CD4-positive, alpha-beta memory T cell (primary cell): ENCODE measurements around the gene GBX2. TPM values are rescaled to one million over a fixed set of nuclear protein-coding genes. Genes with fewer than 3 reads are reported as not detected.

Experiments
- CTCF ChIA-PET: fragments of 350-600 bp; sonication (Branson Sonifier 250); formaldehyde crosslinking; loops from one replicate; lab custom pipeline; 2021; ENCODE audit warnings: inconsistent platforms; ENCODE audit not compliant: partially characterized antibody; lab: Charles Lee
- POLR2A ChIA-PET: fragments of 350-600 bp; sonication (Branson Sonifier 250); formaldehyde crosslinking; loops from one replicate; lab custom pipeline; 2021; ENCODE audit not compliant: partially characterized antibody; lab: Charles Lee
- DNase-seq, 5 donors: peaks; one replicate each; pipeline versions ENCODE4 v3.0.0 to v3.0.0-alpha.2; 2020 to 2022; ENCODE audit warnings: mixed read lengths in 1 of 5
- H3K27ac ChIP-seq: one replicate; pipeline ENCODE4 v1.7.0; 2013; ENCODE audit warnings: low read depth, low read length
- H3K27me3 ChIP-seq: 2 replicates; pipeline ENCODE4 v1.7.0; 2013; ENCODE audit warnings: mild to moderate bottlenecking, low read length, moderate library complexity; ENCODE audit not compliant: insufficient read depth
- H3K36me3 ChIP-seq: 2 replicates; pipeline ENCODE4 v1.7.0; 2013; ENCODE audit warnings: mild to moderate bottlenecking, low read length, moderate library complexity; ENCODE audit not compliant: insufficient read depth
- H3K4me1 ChIP-seq: 2 replicates; pipeline ENCODE4 v1.7.0; 2013; ENCODE audit warnings: mild to moderate bottlenecking, low read length, moderate library complexity; ENCODE audit not compliant: insufficient read depth
- H3K4me3 ChIP-seq, 2 donors: one replicate each; pipeline ENCODE4 v1.7.0; 2013; ENCODE audit warnings: low read length in 2 of 2, mild to moderate bottlenecking in 1 of 2
- H3K9me3 ChIP-seq, 2 donors: one replicate each; pipeline ENCODE4 v1.7.0; 2013; ENCODE audit warnings: low read length in 2 of 2, control low read depth in 1 of 2; ENCODE audit not compliant: control insufficient read depth in 1 of 2
- H3K27ac Mint-ChIP-seq, 7 donors: one replicate each; pipeline ENCODE4 v1.8.0; 2020 to 2021; ENCODE audit warnings: mixed read lengths in 7 of 7, mild to moderate bottlenecking in 6 of 7, inconsistent platforms in 3 of 7, moderate library complexity in 3 of 7
- H3K27me3 Mint-ChIP-seq, 2 donors: one replicate each; pipeline ENCODE4 v1.8.0; 2020 to 2021; ENCODE audit warnings: mixed read lengths in 2 of 2
- H3K36me3 Mint-ChIP-seq, 2 donors: one replicate each; pipeline ENCODE4 v1.8.0; 2020 to 2021; ENCODE audit warnings: mixed read lengths in 2 of 2, inconsistent platforms in 1 of 2, mild to moderate bottlenecking in 1 of 2
- H3K4me1 Mint-ChIP-seq, 4 donors: one replicate each; pipeline ENCODE4 v1.8.0; 2020 to 2021; ENCODE audit warnings: mixed read lengths in 4 of 4, mild to moderate bottlenecking in 1 of 4
- H3K4me3 Mint-ChIP-seq, 8 donors: one replicate each; pipeline ENCODE4 v1.8.0; 2020 to 2021; ENCODE audit warnings: mixed read lengths in 8 of 8, mild to moderate bottlenecking in 7 of 8, moderate library complexity in 6 of 8, inconsistent platforms in 3 of 8
- H3K9me3 Mint-ChIP-seq, 8 donors: one replicate each; pipeline ENCODE4 v1.8.0; 2020 to 2021; ENCODE audit warnings: mixed read lengths in 8 of 8, mild to moderate bottlenecking in 5 of 8, inconsistent platforms in 3 of 8, moderate library complexity in 1 of 8
- intact Hi-C: fragments of 100-400 bp; cut with micrococcal nuclease; formaldehyde crosslinking; loops from one replicate; pipeline ENCODE4 v1.15.1; 2023
- polyA plus RNA-seq, 2 donors: library from polyadenylated mRNA; unstranded; fragments of 300-500 nt; fragmentation: Illumina TruSeq; gene quantifications; one replicate each; pipeline ENCODE4 v1.2.3, GENCODE V29; 2021
- total RNA-seq, 2 experiments: library from RNA; stranded (reverse); gene quantifications; one replicate each; pipeline ENCODE4 v1.2.3, GENCODE V29; 2021

GBX2 gene
- total and polyA plus RNA-seq, 4 experiments from 2014 or later, result not detected

GRCh38 chr2:236200378-236200777, 32.2 kb upstream of the GBX2 start:
- Histone ChIP-seq H3K27me3 (no peaks in the 10 kb centered on the region), H3K4me3 (no peak overlapping the region), H3K4me1 (no peaks in the 10 kb centered on the region), H3K9me3 (no peaks in the 10 kb centered on the region), H3K27ac (no peak overlapping the region), H3K36me3 (no peaks in the 10 kb centered on the region)
- Mint-ChIP-seq H3K4me3 (no peak overlapping the region), H3K27ac (no peak overlapping the region), H3K27me3 (peaks cover 1 to 7% of the 10 kb centered on the region in 2 donors), H3K9me3 (no peaks in the 10 kb centered on the region), H3K36me3 (no peaks in the 10 kb centered on the region), H3K4me1 (no peaks in the 10 kb centered on the region)
- intact Hi-C loops, result no loop called here
- POLR2A ChIA-PET, result no interaction called here
- no peak for DNase-seq
- CTCF ChIA-PET, result interaction anchor here (1.1 kb wide), 1 partner anchor 19 kb away, joined by 3 read pairs; no protein-coding TSS in a partner anchor

- no peak for DNase-seq
- Histone ChIP-seq H3K9me3 (no peaks in the 10 kb centered on the region), H3K36me3 (no peaks in the 10 kb centered on the region), H3K27ac (no peak overlapping the region), H3K4me3 (no peak overlapping the region), H3K27me3 (no peaks in the 10 kb centered on the region), H3K4me1 (no peaks in the 10 kb centered on the region)
- no peaks in the 10 kb centered on the region for H3K4me1 Mint-ChIP-seq
- intact Hi-C loops, result no loop called here
- POLR2A ChIA-PET, result no interaction called here
- no peaks in the 10 kb centered on the region for H3K9me3 Mint-ChIP-seq
- H3K27ac Mint-ChIP-seq, result peak overlapping the region in 1 of 7 donors; percentile 61
- peaks cover 3 to 7% of the 10 kb centered on the region in 2 donors for H3K27me3 Mint-ChIP-seq
- CTCF ChIA-PET, result no interaction called here
- no peaks in the 10 kb centered on the region for H3K36me3 Mint-ChIP-seq
- H3K4me3 Mint-ChIP-seq, result no peak overlapping the region
These were observed 28.2 kb upstream of the GBX2 start for GRCh38 chr2:236196366-236196765.

- H3K27me3 ChIP-seq, result no peaks in the 10 kb centered on the region
- no peak overlapping the region for H3K4me3 ChIP-seq
- no peak overlapping the region for H3K4me3 Mint-ChIP-seq
- no peaks in the 10 kb centered on the region for H3K36me3 ChIP-seq
- ChIA-PET POLR2A (no interaction called here), CTCF (interaction anchor here (0.6 kb wide), 1 partner anchor 306 kb away, joined by 3 read pairs; no protein-coding TSS in a partner anchor)
- H3K27ac ChIP-seq, result no peak overlapping the region
- no peak overlapping the region for H3K27ac Mint-ChIP-seq
- H3K4me1 ChIP-seq, result no peaks in the 10 kb centered on the region
- no peaks in the 10 kb centered on the region for H3K9me3 Mint-ChIP-seq
- H3K36me3 Mint-ChIP-seq, result no peaks in the 10 kb centered on the region
- no peaks in the 10 kb centered on the region for H3K4me1 Mint-ChIP-seq
- DNase-seq, result no peak
- H3K9me3 ChIP-seq, result no peaks in the 10 kb centered on the region
- peaks cover 1 to 7% of the 10 kb centered on the region in 2 donors for H3K27me3 Mint-ChIP-seq
- intact Hi-C loops, result no loop called here
These were observed 27.5 kb upstream of the GBX2 start for GRCh38 chr2:236195726-236196125.

GRCh38 chr2:236194786-236195185, 26.6 kb upstream of the GBX2 start:
- CTCF ChIA-PET, result no interaction called here
- no peaks in the 10 kb centered on the region for H3K27me3 ChIP-seq
- Mint-ChIP-seq H3K36me3 (no peaks in the 10 kb centered on the region), H3K27me3 (peaks cover 1 to 3% of the 10 kb centered on the region in 2 donors), H3K4me1 (no peaks in the 10 kb centered on the region), H3K9me3 (no peaks in the 10 kb centered on the region), H3K27ac (no peak overlapping the region), H3K4me3 (no peak overlapping the region)
- H3K27ac ChIP-seq, result no peak overlapping the region
- intact Hi-C loops, result no loop called here
- POLR2A ChIA-PET, result no interaction called here
- no peak overlapping the region for H3K4me3 ChIP-seq
- DNase-seq, result no peak
- H3K4me1 ChIP-seq, result no peaks in the 10 kb centered on the region
- H3K9me3 ChIP-seq, result no peaks in the 10 kb centered on the region
- no peaks in the 10 kb centered on the region for H3K36me3 ChIP-seq

GRCh38 chr2:236193026-236193425, 24.8 kb upstream of the GBX2 start:
- Mint-ChIP-seq H3K36me3 (no peaks in the 10 kb centered on the region), H3K4me1 (no peaks in the 10 kb centered on the region), H3K9me3 (no peaks in the 10 kb centered on the region), H3K4me3 (no peak overlapping the region), H3K27ac (no peak overlapping the region), H3K27me3 (peaks cover 3% of the 10 kb centered on the region in 2 donors)
- POLR2A ChIA-PET, result no interaction called here
- Histone ChIP-seq H3K27ac (no peak overlapping the region), H3K27me3 (no peaks in the 10 kb centered on the region), H3K4me1 (no peaks in the 10 kb centered on the region), H3K9me3 (no peaks in the 10 kb centered on the region), H3K4me3 (no peak overlapping the region), H3K36me3 (no peaks in the 10 kb centered on the region)
- intact Hi-C loops, result no loop called here
- CTCF ChIA-PET, result interaction anchor here (2.0 kb wide), 1 partner anchor 12 kb away, joined by 5 read pairs; no protein-coding TSS in a partner anchor
- no peak for DNase-seq

GRCh38 chr2:236190674-236191073, 22.5 kb upstream of the GBX2 start:
- Mint-ChIP-seq H3K9me3 (peaks cover 0 to 5% (median 0%) of the 10 kb centered on the region in 8 donors), H3K4me1 (no peaks in the 10 kb centered on the region), H3K27me3 (peaks cover 3 to 4% of the 10 kb centered on the region in 2 donors), H3K36me3 (no peaks in the 10 kb centered on the region), H3K27ac (no peak overlapping the region), H3K4me3 (no peak overlapping the region)
- Histone ChIP-seq H3K27ac (no peak overlapping the region), H3K4me3 (no peak overlapping the region), H3K36me3 (no peaks in the 10 kb centered on the region), H3K9me3 (no peaks in the 10 kb centered on the region), H3K27me3 (no peaks in the 10 kb centered on the region), H3K4me1 (no peaks in the 10 kb centered on the region)
- ChIA-PET CTCF (no interaction called here), POLR2A (no interaction called here)
- DNase-seq, result no peak
- intact Hi-C loops, result no loop called here

GRCh38 chr2:236184701-236185100, 16.5 kb upstream of the GBX2 start:
- DNase-seq, result no peak
- H3K9me3 ChIP-seq, result no peaks in the 10 kb centered on the region
- intact Hi-C loops, result no loop called here
- no peak overlapping the region for H3K27ac ChIP-seq
- H3K4me3 ChIP-seq, result no peak overlapping the region
- H3K4me1 ChIP-seq, result peaks cover 2% of the 10 kb centered on the region
- CTCF ChIA-PET, result no interaction called here
- POLR2A ChIA-PET, result no interaction called here
- Mint-ChIP-seq H3K4me3 (no peak overlapping the region), H3K27ac (no peak overlapping the region), H3K36me3 (no peaks in the 10 kb centered on the region), H3K4me1 (peaks cover 0 to 8% (median 3%) of the 10 kb centered on the region in 4 donors), H3K9me3 (peaks cover 0 to 9% (median 1%) of the 10 kb centered on the region in 8 donors), H3K27me3 (peaks cover 22 to 27% of the 10 kb centered on the region in 2 donors)
- peaks cover 19% of the 10 kb centered on the region for H3K27me3 ChIP-seq
- no peaks in the 10 kb centered on the region for H3K36me3 ChIP-seq
